Ramos (cell line): ENCODE data around the gene PHACTR1.
"Not testable (repeated sequence)": the region's sequence is repeated elsewhere in the genome, so short reads cannot be mapped to it uniquely, and the experiment has no call there.

Experiments used
- in situ Hi-C: fragments of 300-500 bp; cut with MboI; formaldehyde crosslinking; loops from one replicate; pipeline ENCODE4 v1.14.3; 2022; ENCODE audit warnings: low sequenced_read_pairs; ENCODE audit not compliant: unreplicated experiment

The PHACTR1 gene

DNA sequence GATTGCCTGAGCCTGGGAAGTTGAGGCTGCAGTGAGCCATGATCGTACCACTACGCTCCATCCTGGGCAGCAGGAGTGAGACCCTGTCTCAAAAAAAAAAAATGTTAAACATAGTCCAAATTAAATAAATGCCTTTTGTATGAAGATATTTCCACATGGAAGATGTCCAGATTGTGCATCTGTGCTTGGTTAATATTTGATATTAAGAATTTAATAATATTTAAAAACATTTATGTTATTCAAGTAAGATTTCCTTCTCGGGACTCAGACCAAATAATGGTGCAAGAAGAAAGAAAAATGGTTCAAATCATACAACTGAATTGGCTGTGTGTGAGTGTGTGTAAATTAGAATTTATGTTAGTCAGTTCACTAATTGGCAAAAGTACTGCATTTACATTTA is 409.3 kb downstream of the PHACTR1 start:
- in situ Hi-C loops, result no loop called here

- in situ Hi-C loops, result no loop called here
These were observed 415.5 kb downstream of the PHACTR1 start for GRCh38 chr6:13131935-13132661.

- in situ Hi-C loops, result not testable (repeated sequence)
These were observed 417.3 kb downstream of the PHACTR1 start for GRCh38 chr6:13133894-13134293.

DNA sequence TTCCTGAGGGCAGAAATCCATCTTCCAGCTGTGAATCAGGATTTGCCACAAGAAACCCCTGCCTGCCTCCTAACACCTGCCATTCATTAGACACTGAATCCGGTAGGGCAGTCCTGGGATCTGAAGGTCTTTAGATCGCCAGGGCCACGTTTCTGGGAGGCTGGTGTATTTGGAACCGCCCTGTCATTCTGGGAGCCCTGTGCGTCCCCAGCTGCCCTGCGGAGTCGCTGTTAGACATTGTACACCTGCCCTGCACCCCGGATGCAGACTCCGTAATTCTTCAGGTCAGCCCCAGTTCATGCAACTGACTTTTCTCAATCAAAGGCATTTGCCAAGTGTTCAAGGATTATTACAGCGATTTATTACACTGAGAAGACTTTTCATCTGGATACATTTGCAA is 418.6 kb downstream of the PHACTR1 start:
- in situ Hi-C loops, result no loop called here

- in situ Hi-C loops, result no loop called here
These were observed 422.6 kb downstream of the PHACTR1 start for GRCh38 chr6:13139119-13139518.

- in situ Hi-C loops, result no loop called here
These were observed 424.4 kb downstream of the PHACTR1 start for GRCh38 chr6:13140980-13141379.

- in situ Hi-C loops, result no loop called here
These were observed 424.8 kb downstream of the PHACTR1 start for GRCh38 chr6:13141387-13141786.

- in situ Hi-C loops, result no loop called here
These were observed 426.0 kb downstream of the PHACTR1 start for GRCh38 chr6:13142611-13143010.

DNA sequence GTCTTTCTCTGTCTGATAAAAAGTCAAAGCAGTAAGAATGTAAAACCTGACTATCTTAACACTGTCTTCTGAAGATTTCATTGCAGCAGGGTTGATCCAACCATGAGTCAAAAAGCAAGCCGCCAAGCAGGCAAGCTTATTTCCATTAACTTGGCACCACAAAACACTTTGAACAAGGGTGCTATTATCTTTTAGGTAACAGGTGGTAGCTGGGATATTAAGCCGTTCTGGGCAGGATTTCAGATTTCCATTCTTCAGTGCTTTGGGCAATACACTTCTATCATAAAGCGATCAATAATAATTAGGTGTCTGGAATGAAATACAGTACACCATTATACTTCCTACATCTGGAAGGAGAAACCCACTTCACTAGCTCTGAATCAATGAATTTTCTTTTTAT is 429.9 kb downstream of the PHACTR1 start:
- in situ Hi-C loops, result no loop called here

DNA sequence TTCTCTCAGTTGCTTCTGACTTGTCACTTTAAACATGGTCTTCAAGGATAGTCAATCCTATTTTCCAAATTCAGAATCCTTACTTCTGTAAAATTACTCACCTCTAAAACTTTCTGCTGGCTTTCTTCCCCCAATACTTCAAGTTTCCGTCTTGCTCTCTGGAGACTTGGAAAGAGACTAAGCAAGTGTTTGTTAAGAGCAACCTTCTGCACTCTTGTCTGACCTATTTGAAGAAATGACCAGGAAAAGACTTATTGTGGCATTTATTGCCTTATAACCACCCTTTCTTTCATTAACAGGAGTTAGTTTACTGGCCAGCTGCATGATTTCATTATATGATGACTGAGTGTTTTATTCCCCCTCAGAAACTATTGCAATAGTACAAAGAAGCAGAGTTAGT is 430.8 kb downstream of the PHACTR1 start:
- in situ Hi-C loops, result no loop called here

- in situ Hi-C loops, result no loop called here
These were observed 431.2 kb downstream of the PHACTR1 start for GRCh38 chr6:13147782-13148181.

DNA sequence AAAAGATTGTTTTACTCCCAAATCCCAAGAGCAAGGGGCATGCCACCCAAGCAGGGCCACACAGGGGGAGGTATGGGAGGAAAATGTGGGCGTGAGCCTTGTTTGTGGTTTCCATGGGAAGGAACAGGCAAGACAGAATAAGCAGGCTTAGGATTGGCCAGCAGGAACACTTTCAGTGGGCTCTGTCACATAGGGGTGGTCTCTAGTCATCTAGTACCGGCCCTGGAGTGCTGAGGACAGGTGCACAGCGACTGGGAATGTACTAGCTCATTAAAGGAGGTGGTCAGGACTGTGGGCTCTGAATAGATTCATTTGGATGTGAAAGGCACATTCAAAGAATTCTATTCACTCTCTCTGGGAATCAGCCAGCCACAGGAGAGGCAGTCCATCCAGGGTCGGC is 436.2 kb downstream of the PHACTR1 start:
- in situ Hi-C loops, result no loop called here

DNA sequence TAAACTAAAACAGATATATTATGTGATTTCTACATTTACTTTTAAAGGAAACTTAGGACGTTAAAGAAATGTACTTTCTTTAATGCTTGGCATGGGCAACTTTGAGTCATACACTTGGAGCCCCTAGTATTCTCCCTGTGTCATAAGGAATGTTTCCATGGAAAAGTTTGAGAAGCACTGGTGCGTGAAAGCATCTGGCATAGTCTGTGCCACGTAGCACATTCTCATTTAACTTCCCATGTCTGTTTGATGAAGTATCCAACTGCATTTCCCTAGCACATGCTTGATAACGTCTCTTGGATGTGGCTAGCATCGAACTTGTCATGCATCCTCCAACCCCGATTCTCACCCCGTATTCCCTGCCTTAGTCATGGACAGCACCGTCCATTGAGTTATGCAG is 439.8 kb downstream of the PHACTR1 start:
- in situ Hi-C loops, result no loop called here

- in situ Hi-C loops, result no loop called here
These were observed 440.7 kb downstream of the PHACTR1 start for GRCh38 chr6:13157293-13157692.

DNA sequence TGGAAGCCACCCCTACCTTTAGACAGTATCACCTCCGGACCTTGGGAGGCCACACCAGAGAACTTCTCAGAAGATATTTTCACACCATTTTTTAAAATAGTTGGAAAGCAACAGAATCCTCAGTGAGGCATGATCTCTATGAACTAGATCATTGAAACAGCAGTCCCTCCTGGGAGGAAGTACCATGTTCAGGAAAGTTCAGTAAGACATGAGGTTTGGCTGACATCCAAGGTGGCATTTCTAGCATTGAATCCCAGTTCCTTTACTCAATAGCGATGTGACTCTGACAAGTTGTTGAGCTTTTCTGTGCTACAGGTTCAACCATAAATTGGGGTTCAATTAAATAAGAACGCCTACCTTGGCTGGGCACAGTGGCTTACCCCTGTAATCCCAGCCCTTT is 442.7 kb downstream of the PHACTR1 start:
- in situ Hi-C loops, result no loop called here

GRCh38 chr6:13159822-13160221 is 443.3 kb downstream of the PHACTR1 start:
- in situ Hi-C loops, result not testable (repeated sequence)

DNA sequence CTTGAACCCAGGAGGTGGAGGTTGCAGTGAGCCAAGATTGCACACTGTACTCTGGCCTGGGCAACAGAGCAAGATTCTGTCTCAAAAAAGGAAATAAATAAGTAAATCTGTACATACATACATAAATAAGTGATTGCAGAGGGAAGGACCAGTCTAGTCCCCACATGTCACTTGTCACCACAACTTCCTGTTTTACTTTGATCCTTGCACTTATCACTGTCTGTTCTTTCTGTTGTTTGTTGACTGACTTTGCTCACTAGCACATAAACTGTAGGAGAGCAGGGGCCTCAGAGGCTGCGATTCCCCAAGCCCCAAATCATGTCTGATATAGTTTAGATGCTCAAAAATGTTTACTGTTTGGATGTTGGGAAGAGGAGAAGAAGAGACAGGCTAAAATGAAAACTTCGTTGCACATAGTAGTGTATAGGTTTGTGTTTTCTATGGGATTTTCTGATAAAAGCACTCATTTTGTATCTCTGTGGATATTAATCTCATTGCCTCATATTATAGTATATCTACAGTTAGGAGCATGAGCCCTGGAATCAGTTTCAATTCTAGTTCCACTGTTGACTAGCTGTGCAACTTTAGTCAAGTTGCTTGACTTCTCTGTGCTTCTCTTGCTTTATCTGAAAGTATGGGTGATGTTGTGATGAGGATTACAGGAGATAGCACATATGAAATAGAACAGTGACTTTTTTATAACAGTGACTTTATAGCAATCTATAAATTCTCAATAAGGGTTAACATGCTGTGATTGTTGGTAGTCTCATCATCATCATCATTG is 446.8 kb downstream of the PHACTR1 start:
- in situ Hi-C loops, result no loop called here

GRCh38 chr6:13164291-13164690 is 447.7 kb downstream of the PHACTR1 start:
- in situ Hi-C loops, result no loop called here

- in situ Hi-C loops, result no loop called here
These were observed 449.1 kb downstream of the PHACTR1 start for GRCh38 chr6:13165502-13166172.

GRCh38 chr6:13166269-13166668 is 449.7 kb downstream of the PHACTR1 start:
- in situ Hi-C loops, result no loop called here

DNA sequence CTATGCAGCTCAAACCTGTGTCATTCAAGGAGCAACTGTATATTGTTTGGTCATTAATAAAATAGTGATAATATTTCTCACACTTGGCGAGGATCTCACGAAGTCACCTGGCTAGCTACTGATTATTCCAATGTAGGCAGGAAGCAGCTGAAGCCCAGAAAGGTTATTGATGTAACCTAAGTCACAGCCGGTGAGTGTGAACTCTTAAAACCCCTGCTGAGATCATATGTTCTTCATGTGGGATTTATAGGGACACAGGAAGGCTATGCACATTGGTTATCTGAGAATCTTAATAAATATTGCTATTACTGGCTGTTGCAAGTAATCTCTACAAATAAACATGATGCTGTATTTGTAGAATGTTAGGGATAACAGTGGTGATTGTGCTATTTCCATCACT is 450.3 kb downstream of the PHACTR1 start:
- in situ Hi-C loops, result no loop called here
